SKM-1 (cell line): Measurements from ENCODE around the gene HGFAC.
"Not testable (repeated sequence)": the region's sequence is repeated elsewhere in the genome, so short reads cannot be mapped to it uniquely, and the experiment has no call there.

ENCODE experiments used
- DNase-seq: peaks from one replicate; lab custom pipeline; 2025; ENCODE audit not compliant: unreplicated experiment; lab: John Stamatoyannopoulos, UW

The HGFAC gene

GRCh38 chr4:3440979-3441500, 728 bp upstream of the HGFAC start:
- DNase-seq: no peak

GRCh38 chr4:3442460-3442958, 741 bp downstream of the HGFAC start:
- no peak for DNase-seq

GRCh38 chr4:3442959-3443749, 1.4 kb downstream of the HGFAC start:
- DNase-seq: no peak

DNA sequence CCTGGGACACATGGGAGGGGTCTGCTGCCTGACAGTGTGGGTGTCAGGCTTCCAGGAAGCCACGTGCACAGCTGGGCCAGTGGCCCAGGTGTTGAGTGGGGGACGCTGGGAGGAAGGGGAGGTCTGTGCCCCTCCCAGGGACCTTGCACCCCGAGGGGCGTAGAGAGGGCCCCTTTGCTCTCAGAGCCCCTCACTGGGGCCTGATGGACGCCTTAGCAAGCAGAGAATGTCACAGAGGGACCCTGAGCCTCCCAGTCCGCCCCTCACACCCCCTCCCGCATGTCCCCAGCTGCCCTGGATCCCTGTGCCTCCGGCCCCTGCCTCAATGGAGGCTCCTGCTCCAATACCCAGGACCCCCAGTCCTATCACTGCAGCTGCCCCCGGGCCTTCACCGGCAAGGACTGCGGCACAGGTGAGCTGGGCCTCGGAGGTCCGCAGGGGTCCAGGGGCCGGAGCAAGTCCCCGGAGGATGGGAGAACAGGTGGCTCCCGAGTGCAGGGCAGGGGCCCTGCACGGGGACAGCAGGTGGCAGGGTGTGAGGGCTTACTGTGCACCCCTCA, 2.1 kb downstream of the HGFAC start:
- no peak for DNase-seq

DNA sequence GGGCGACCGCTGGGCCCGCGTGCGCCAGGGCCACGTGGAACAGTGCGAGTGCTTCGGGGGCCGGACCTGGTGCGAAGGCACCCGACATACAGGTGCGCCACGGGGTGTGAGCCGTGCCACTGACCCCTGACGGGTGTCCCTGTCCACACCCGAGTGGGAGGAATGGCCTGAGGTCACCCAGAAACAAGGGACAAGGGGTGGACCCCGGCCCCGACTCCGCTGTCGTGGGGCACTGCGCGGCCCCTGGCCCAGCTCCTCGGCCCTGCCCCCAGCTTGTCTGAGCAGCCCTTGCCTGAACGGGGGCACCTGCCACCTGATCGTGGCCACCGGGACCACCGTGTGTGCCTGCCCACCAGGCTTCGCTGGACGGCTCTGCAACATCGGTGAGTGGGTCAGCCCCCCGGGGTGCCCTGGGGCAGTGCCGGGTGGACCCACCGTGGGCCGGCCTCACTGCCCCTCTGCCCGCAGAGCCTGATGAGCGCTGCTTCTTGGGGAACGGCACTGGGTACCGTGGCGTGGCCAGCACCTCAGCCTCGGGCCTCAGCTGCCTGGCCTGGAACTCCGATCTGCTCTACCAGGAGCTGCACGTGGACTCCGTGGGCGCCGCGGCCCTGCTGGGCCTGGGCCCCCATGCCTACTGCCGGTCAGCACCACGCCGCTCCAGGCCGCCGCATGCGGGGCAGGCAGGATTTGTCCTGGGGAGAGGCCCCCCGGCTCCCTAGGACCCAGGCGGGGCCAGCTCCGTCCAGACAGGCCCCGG, 2.8 kb downstream of the HGFAC start:
- DNase-seq: no peak

DNA sequence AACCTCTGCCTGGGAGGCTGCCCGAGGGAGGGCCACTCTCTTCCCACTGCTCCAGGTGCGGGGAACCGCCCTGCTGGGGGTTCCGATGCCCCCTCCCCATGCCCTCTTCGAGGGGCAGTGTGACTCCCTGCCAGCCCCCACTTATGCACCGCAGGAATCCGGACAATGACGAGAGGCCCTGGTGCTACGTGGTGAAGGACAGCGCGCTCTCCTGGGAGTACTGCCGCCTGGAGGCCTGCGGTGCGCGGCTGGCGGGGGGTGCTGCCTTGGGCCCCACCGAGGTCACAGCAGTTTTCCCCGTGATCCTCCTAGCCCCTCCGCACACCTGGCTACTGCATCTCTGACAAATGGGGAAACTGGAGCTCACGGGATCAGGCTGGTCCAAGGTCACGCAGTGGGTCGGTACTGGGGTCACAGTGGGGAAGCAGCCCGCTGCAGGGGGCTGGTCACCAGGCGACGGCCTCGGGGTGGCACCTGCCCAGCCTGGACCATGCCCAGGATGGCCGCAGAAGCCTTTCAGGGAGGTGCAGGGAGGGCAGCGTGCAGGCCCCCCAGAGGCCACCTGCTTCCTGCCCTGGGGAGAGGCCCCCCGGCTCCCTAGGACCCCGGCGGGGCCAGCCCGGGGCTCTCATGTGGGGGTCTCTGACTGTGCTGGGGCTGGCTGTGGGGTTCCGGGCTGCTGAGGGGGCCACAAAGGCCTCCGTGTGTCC, 3.5 kb downstream of the HGFAC start:
- DNase-seq: no peak

DNA sequence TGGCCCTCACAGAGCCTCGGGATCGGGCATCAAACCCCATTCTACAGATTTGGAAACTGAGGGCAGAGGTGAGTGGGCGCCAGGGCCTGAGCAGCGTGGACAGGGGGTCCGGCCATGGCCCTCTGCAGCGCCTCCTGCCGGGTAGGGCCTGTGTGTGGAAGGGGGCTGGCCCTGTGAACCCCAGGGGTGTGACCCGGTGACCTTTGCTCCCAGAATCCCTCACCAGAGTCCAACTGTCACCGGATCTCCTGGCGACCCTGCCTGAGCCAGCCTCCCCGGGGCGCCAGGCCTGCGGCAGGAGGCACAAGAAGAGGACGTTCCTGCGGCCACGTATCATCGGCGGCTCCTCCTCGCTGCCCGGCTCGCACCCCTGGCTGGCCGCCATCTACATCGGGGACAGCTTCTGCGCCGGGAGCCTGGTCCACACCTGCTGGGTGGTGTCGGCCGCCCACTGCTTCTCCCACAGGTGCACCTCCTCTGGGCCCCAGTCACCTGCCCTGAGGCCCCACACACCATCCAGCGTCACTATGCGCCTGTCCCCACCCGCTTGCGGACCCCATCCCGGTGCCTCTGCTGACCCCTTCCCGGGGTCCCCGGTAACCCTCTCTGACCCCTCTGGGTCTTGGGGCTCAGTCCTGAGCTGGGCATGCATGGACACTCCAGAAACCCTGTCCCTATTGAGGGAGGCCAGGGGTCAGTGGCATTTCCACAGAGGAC, 4.2 kb downstream of the HGFAC start:
- no peak for DNase-seq

- no peak for DNase-seq
Observed at GRCh38 chr4:3446631-3447320, 5.0 kb downstream of the HGFAC start.

DNA sequence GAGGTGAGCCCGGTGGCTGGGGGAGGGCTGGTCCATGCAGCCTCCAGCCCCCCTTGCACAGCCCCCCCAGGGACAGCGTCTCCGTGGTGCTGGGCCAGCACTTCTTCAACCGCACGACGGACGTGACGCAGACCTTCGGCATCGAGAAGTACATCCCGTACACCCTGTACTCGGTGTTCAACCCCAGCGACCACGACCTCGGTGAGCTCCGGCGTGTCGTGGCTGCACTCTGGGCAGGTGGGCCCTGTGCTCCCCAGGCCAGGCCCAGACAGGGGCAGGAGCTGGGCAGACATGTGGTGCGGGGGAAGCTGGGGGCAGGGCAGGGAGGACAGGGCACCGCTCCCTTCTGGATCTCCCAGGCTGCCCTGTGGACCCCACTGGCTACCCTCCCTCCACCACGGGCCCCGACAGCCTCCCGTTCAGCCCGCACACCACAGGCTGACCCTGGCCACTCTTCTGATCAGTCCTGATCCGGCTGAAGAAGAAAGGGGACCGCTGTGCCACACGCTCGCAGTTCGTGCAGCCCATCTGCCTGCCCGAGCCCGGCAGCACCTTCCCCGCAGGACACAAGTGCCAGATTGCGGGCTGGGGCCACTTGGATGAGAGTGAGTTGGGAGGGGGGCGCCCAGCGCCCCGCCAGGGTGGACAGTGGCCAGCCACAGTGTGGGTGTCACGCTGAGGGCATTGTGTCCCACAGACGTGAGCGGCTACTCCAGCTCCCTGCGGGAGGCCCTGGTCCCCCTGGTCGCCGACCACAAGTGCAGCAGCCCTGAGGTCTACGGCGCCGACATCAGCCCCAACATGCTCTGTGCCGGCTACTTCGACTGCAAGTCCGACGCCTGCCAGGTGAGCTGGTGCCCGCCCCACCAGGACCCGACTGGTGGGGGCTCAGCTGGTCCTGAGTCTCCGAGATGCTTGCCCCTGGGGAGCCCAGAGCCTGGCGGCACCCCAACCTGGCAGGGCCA, 5.9 kb downstream of the HGFAC start:
- DNase-seq: no peak

DNA sequence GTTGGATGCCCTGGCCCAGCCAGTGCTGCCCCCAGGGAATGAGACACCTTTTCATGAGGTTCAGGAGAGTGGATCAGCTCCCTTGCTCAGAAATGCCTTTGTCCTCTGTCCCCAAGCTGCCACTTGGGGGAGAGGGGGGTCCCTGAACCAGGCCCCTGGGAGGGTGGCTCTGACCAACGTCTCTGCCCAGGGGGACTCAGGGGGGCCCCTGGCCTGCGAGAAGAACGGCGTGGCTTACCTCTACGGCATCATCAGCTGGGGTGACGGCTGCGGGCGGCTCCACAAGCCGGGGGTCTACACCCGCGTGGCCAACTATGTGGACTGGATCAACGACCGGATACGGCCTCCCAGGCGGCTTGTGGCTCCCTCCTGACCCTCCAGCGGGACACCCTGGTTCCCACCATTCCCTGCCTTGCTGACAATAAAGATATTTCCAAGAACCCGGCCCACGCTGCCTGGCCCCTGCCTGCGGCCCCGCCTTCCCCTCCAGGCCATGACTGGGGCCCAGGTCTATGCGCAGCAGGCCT, 7.3 kb downstream of the HGFAC start:
- DNase-seq: no peak

DNA sequence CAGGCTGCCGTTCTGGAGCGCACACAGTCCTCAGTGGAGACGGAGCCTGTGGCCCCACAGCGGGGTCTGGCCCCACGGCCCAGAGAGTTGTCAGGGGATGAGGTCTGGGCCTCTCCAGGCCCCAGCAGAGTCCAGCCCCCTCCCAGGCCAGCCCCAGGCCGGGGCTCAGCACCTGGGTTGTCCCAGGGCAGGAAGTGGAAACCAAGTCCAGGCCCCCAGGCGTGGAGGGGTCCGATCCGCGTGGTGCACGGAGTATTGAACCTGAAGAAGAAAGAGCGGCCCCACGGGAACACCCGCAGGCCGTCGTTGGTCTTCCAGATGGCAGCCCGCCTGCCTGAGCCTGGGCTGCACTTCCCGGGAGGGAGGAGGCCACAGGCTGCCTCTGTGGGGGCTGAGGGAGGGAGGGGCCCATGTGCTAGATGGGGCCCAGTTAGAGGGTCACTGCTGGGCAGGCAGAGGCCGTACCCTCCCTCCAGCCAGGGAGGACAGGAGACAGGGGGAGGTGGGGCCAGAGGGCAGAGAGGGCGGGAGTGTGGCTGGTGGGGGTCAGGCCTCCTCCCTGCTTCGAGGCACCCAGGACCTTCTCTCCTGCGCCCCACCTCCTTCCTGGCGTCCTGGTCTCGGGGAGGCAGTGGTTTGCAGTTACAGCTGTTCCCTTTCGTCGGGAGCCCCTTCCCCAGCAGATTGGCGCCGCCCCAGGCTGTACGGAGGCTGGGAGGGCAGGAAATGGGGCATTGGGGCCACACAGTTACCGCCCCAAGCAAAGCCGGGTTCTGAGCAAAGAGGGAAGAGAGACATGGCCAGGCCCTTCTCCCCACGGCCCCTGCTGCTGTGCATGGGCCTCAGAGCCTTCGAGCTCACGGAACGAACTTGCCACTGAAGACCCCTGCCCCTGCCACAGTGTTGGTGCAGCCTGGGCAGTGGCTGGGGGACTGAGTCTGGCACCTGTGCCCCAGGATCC, 8.1 kb downstream of the HGFAC start:
- no peak for DNase-seq

DNA sequence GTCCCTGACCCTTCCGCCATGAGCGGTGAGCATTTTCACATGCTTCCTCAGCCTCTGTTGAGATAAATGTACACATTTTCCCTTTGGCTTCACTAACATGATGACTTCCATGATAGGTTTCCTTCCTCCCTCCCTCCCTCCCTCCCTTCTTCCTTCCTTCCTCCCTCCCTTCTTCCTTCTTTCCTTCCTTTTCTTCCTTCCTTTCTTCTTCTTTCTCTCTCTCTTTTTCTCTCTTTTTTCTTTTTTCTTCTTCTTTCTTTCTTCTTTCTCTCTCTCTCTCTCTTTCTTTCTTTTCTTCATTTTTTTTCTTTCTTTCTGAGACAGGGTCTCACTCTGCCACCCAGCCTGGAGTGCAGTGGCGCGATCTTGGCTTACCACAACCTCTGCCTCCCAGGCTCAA, 8.9 kb downstream of the HGFAC start:
- DNase-seq: no peak

- no peak for DNase-seq
Observed at GRCh38 chr4:3451956-3452355, 10.2 kb downstream of the HGFAC start.

- no peak for DNase-seq
Observed at GRCh38 chr4:3452376-3452775, 10.6 kb downstream of the HGFAC start.

- DNase-seq: not testable (repeated sequence)
Observed at GRCh38 chr4:3455596-3455995, 13.8 kb downstream of the HGFAC start.

GRCh38 chr4:3458371-3458770, 16.6 kb downstream of the HGFAC start:
- DNase-seq: no peak

- DNase-seq: not testable (repeated sequence)
Observed at GRCh38 chr4:3459156-3459555, 17.4 kb downstream of the HGFAC start.
